CD4-positive, alpha-beta T cell treated with Interleukin-12 subunit alpha and Interleukin-12 subunit beta, for 1 hour (primary cell): Measurements from ENCODE around the gene PCSK5.
"Not testable (repeated sequence)": the region's sequence is repeated elsewhere in the genome, so short reads cannot be mapped to it uniquely, and the experiment has no call there.

Source experiments
- DNase-seq: peaks from one replicate; pipeline ENCODE4 v3.0.0-alpha.2; 2020

PCSK5 gene

GRCh38 chr9:75891277-75891741, 836 bp downstream of the PCSK5 start:
- DNase-seq: peak; percentile 35

GRCh38 chr9:75891771-75892215, 1.3 kb downstream of the PCSK5 start:
- no peak for DNase-seq

- peak; percentile 1 for DNase-seq
These were observed 1.9 kb downstream of the PCSK5 start for GRCh38 chr9:75892216-75892911.

- DNase-seq: no peak
These were observed 2.6 kb downstream of the PCSK5 start for GRCh38 chr9:75893106-75893505.

DNA sequence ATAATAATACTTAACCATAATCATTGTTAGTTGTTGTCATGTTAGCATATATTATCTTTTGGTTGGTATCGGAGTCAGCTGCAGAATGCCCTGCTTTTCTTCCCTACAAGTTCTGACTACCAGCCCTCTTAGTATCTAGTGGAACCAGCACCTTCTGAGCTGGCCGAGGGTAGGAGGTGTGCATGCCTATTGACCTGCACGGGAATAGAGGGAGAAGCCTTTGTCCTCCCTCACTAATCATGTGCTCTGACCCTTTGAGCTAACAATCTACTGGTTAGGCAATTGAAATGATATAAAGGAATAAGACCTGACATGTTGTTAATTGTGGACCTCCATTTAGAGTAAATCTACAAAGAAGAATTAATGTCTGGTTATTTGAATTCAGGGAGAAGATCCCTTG, 4.1 kb downstream of the PCSK5 start:
- no peak for DNase-seq

GRCh38 chr9:75895112-75895511, 4.6 kb downstream of the PCSK5 start:
- DNase-seq: no peak

DNA sequence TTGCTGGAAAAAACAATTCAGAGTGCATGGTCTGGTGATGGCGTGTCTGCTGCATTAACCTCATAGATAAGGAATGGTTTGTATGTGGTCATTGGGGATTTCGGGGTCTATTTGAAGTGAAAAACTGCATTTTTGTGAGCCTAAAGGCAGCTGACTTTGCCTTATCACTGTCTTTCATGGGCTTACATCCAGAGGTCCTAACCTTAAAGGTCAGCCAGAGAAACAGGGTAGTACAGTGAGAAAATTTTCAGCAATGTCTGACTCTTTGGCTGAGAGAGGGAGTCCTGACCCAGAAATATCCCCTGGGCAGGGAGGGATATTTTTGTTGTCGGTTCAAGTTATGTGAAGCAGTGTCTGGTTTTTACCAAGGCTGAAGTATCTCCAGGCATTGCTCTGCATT, 5.7 kb downstream of the PCSK5 start:
- DNase-seq: no peak

- not testable (repeated sequence) for DNase-seq
These were observed 10.5 kb downstream of the PCSK5 start for GRCh38 chr9:75900893-75901524.

GRCh38 chr9:75903785-75904360, 13.4 kb downstream of the PCSK5 start:
- no peak for DNase-seq

GRCh38 chr9:75904364-75904763, 13.9 kb downstream of the PCSK5 start:
- DNase-seq: no peak

- DNase-seq: no peak
These were observed 16.1 kb downstream of the PCSK5 start for GRCh38 chr9:75906531-75906930.

GRCh38 chr9:75907329-75907728, 16.9 kb downstream of the PCSK5 start:
- DNase-seq: no peak

DNA sequence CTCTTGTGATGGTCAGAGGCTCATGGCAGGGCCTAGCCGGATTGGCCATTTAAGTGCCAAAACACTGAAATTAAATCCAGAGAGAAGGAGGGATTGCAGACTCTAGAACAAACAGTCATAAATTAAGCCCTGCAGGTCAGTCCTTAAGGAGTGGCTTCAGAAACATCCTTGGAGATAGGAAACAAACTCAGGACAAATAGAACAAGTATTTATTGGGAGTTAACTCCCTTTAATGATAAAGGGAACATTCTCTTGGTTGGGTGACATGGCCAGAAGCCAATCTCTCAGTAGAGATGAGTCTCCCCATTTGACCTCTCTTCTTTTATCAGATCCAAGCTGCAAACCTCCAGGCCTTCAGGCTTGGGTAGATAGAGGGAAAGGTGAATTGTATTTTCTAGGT, 17.4 kb downstream of the PCSK5 start:
- no peak for DNase-seq

DNA sequence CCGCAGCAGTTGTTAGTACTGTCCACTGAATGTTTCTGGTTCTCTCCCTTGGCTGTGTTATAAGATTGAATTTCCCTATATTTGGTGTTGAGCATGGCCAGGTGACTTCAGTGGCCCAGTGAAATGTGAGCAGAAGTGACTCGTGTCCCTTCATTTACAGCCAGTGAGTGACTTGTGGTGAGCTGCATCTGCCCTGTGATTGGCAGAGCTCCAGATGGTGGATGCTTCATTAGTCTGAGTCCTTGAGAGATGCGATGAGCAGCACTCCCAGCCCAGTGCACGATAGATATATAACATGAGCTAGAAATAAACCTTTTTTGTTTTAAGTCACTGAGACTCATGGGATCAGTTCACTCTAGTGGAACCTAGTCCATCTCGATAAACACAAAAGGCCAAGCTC, 19.3 kb downstream of the PCSK5 start:
- no peak for DNase-seq

DNA sequence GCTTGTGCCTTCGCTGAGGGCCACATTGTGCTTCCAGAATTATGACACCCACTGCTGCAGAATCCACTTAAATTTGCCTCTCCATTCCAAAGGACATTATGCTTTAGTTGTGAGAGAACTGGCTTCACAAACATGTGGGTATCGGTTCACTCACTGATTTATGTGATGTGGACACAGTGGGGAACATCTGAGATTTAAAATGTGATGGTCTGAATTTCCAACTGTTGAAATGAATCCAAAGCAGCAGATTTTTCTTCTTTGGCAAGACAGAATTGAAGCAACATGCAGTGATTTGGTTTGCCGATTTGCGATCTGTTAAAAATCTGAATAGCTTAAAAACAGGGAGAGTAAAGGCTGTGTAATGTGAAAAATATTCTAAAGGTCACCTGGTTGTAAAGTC, 20.3 kb downstream of the PCSK5 start:
- DNase-seq: no peak

DNA sequence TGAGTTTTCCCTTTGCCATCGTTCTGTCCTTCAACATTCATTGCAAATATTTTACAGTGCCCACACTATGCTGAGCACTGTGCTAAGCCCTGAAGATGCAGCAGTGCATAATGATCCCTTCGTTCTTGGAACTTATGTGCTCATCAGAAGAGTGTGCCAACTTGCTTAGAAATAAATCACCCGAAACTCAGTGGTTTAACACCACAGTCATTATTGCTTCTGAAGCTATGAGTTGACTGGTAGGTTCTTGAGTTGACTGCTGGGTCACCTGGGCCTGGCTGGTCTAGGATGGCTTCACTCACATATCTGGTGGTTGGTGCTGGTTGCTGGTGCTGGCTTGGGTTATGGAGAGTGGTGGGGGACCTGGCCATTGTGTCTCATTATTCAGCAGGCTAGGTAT, 20.9 kb downstream of the PCSK5 start:
- no peak for DNase-seq

DNA sequence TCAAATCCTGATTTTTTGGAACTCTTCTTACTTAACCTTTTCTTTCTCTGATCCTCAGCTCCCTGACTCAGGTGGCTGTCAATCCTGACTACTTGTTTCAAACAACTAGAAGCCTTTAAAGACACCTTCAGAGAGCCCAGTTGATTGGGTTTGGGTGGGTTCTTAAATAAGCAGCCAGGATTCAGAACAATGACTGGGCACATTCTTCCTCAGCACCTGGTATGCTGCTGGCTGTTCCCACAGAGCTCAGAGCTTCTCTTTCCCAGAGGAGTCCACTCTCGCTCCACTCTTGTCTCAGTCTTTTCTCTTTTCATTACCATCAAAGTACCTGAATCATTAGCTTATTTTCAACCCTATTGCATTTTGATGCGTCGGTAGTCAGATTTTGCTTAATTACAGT, 22.5 kb downstream of the PCSK5 start:
- DNase-seq: no peak

- no peak for DNase-seq
These were observed 23.5 kb downstream of the PCSK5 start for GRCh38 chr9:75914002-75914401.

DNA sequence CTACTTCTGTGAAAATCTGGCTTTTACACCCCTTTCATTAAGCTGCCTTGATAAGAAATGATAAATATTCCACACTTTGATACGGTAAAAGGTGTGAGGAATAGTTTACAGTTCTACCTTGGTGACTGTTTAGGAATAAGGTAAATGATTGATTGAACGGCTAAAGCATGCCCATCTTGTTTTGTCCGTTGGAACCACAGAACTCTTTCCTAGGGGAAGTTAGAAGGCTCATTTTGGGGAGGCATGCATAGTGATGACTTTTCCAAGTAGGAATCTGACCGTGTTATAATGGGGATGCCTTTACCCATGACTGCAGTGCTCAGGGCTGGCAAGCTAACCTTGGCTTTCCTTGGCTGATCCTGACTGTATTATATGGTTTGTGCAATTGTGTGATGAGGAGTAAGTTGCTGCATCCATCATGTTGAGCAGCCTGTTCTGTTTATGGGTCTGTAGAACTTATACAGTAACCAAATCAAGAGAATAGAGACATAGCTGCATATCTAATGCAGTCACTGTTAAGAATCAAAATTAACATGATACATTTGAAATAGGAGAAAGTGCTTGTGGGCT, 24.5 kb downstream of the PCSK5 start:
- no peak for DNase-seq

GRCh38 chr9:75918154-75918553, 27.7 kb downstream of the PCSK5 start:
- no peak for DNase-seq

GRCh38 chr9:75918909-75919308, 28.4 kb downstream of the PCSK5 start:
- DNase-seq: no peak

GRCh38 chr9:75921391-75922127, 31.1 kb downstream of the PCSK5 start:
- no peak for DNase-seq

DNA sequence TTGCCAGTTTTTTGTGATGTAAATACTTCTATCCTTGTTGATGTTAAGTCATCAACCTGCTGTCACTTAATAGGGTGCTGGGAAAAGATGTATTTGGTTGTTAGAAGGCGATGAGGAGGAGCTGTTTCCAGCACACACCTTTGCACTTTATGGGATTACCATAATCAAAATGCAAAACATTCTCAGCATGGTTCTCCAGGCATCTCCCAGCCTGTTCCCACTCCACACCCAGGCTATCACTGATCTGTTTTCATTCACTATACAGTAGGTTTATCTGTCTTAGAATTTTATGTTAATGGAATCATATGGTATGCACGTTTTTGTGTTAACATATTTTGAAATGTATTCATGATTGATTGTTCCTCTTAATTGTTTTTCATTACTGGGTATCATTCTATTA, 35.9 kb downstream of the PCSK5 start:
- no peak for DNase-seq
